ENCODE data around the gene CAMK2N1. TPM values are rescaled to one million over a fixed set of nuclear protein-coding genes. Genes with fewer than 3 reads are reported as not detected.
A peak's percentile ranks its signal among the peaks of the same experiment; 100 is the strongest.
"Not testable (repeated sequence)": the region's sequence is repeated elsewhere in the genome, so short reads cannot be mapped to it uniquely, and the experiment has no call there.

CAMK2N1 gene
- total RNA-seq, 1 experiment from 2014 or later: 51.2 TPM

DNA sequence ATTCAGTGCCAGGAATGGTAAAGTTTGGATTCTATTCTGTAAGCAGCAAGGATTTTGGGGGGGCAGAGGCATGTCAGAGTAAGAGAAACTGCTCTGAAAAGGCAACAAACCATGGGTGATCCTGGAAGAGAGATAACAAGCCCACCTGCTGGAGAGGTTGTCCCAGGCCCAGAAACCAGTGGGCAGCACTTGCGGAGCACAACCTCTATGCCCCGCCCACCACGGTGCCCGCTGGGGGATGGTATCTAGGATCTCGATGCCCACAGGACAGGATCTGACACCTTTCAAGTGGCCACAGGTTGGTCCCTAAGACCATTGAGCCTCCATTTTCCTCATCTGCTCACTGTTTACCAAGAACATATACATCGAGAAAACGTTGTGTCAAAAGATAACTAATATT is 42.2 kb upstream of the CAMK2N1 start:
- Histone ChIP-seq H3K4me1 (ENCODE audit: insufficient read depth, low read length) (no peaks in the 10 kb centered on the region), H3K4me2 (ENCODE audit: low read length) (no peak overlapping the region), H3F3A (ENCODE audit: low read length, unreplicated experiment) (no peaks in the 10 kb centered on the region), H3K27me3 (ENCODE audit: low read length) (peaks cover 3% of the 10 kb centered on the region; the same call in 1 of the 2 replicates), H4K20me1 (ENCODE audit: low read length) (no peaks in the 10 kb centered on the region), H3K79me2 (ENCODE audit: low read length) (no peaks in the 10 kb centered on the region), H3K9me2 (replicated peaks; ENCODE audit: low read length) (no peaks in the 10 kb centered on the region), H3K27ac (ENCODE audit: low read length) (no peak overlapping the region), H3K9me3 (ENCODE audit: low read length) (no peaks in the 10 kb centered on the region), H3K4me3 (ENCODE audit: low read length) (no peak overlapping the region), H3K9ac (ENCODE audit: low read length) (no peak overlapping the region), H3K36me3 (ENCODE audit: low read depth, low read length) (no peaks in the 10 kb centered on the region), H2AFZ (ENCODE audit: low read length) (no peak overlapping the region)
- TF ChIP-seq EZH2 (IDR thresholded peaks at IDR 0.05; ENCODE audit: low read length, unreplicated experiment) (no peak), CTCF (conservative IDR thresholded peaks at IDR 0.05; ENCODE audit: low read depth, low read length) (no peak), EZH2phosphoT487 (IDR thresholded peaks at IDR 0.05; ENCODE audit: borderline replicate concordance, low read length) (no peak)
- POLR2A ChIA-PET (ENCODE audit: unreplicated experiment): no interaction called here
- intact Hi-C loops (cut with micrococcal nuclease): no loop called here
- no peak for ATAC-seq
- no peak for DNase-seq
- CTCF ChIA-PET: no interaction called here
- no TSS peak for BruUV-seq (replicated peaks)

- H3K9ac ChIP-seq (ENCODE audit: low read length): no peak overlapping the region
- H3K79me2 ChIP-seq (ENCODE audit: low read length): no peaks in the 10 kb centered on the region
- no peak overlapping the region for H3K27ac ChIP-seq (ENCODE audit: low read length)
- ATAC-seq (no peak), DNase-seq (no peak)
- H2AFZ ChIP-seq (ENCODE audit: low read length): no peak overlapping the region
- H3K4me1 ChIP-seq (ENCODE audit: insufficient read depth, low read length): no peaks in the 10 kb centered on the region
- peaks cover 3% of the 10 kb centered on the region; the same call in 1 of the 2 replicates for H3K27me3 ChIP-seq (ENCODE audit: low read length)
- no peaks in the 10 kb centered on the region for H3K9me2 ChIP-seq (replicated peaks; ENCODE audit: low read length)
- ChIA-PET POLR2A (ENCODE audit: unreplicated experiment) (no interaction called here), CTCF (no interaction called here)
- no peaks in the 10 kb centered on the region for H3K36me3 ChIP-seq (ENCODE audit: low read depth, low read length)
- intact Hi-C loops (cut with micrococcal nuclease): no loop called here
- H3K4me2 ChIP-seq (ENCODE audit: low read length): no peak overlapping the region
- TF ChIP-seq CTCF (conservative IDR thresholded peaks at IDR 0.05; ENCODE audit: low read depth, low read length) (no peak), EZH2phosphoT487 (IDR thresholded peaks at IDR 0.05; ENCODE audit: borderline replicate concordance, low read length) (no peak), EZH2 (IDR thresholded peaks at IDR 0.05; ENCODE audit: low read length, unreplicated experiment) (no peak)
- H4K20me1 ChIP-seq (ENCODE audit: low read length): no peaks in the 10 kb centered on the region
- H3K9me3 ChIP-seq (ENCODE audit: low read length): no peaks in the 10 kb centered on the region
- no peak overlapping the region for H3K4me3 ChIP-seq (ENCODE audit: low read length)
- H3F3A ChIP-seq (ENCODE audit: low read length, unreplicated experiment): no peaks in the 10 kb centered on the region
- no TSS peak for BruUV-seq (replicated peaks)
These were observed 40.3 kb upstream of the CAMK2N1 start for GRCh38 chr1:20526267-20526666.

DNA sequence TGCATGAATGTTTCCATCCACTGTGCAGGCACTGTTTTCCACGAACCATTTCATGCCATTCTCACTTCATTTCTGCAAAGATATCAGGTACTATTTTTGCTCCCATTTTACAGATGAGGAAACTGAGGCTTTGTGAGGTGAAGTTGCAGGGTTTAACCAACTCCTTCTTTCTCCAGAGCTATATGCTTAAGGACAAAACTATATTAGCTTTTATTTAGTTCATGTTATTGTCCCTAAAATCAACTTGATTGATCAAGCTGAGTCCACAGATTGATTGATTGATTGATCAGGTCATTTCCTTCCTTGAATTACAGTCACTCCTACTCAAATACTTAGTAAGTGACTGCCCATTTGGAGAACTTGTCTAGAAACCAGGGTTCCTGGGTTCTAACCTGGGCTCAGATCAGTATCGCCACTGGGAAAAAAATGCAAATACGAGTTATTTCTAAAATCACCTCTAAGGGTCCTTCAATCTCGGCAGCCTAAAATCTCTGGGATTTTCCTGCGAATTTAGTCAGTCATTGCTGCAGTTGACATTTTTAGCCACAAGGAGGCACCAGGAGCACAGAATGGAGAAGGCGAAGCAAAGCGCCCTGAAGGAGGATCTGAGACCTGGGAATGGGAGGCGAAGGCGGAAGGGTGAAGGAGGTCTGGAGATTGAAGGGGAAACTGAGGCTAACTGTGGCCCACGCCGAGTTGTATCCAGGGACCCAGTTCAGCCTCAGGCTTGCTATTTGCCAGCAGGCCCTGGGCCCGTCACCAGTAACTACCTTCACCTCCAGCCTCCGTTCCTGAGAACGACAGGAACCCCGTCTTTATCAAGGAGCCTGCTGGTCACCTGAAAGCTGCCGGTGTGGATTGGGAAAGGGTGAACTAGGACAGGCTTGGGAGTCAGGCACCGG is 36.2 kb upstream of the CAMK2N1 start:
- Histone ChIP-seq H3K4me1 (ENCODE audit: insufficient read depth, low read length) (no peaks in the 10 kb centered on the region), H3K4me2 (ENCODE audit: low read length) (peak overlapping the region; percentile 62; the same call in 1 of the 2 replicates), H2AFZ (ENCODE audit: low read length) (peak overlapping the region; percentile 65), H3F3A (ENCODE audit: low read length, unreplicated experiment) (no peaks in the 10 kb centered on the region), H3K27ac (ENCODE audit: low read length) (no peak overlapping the region), H3K79me2 (ENCODE audit: low read length) (no peaks in the 10 kb centered on the region), H3K36me3 (ENCODE audit: low read depth, low read length) (no peaks in the 10 kb centered on the region), H4K20me1 (ENCODE audit: low read length) (no peaks in the 10 kb centered on the region), H3K4me3 (ENCODE audit: low read length) (no peak overlapping the region), H3K9me3 (ENCODE audit: low read length) (no peaks in the 10 kb centered on the region), H3K9ac (ENCODE audit: low read length) (no peak overlapping the region), H3K9me2 (replicated peaks; ENCODE audit: low read length) (no peaks in the 10 kb centered on the region), H3K27me3 (ENCODE audit: low read length) (no peaks in the 10 kb centered on the region)
- BruUV-seq (replicated peaks): no TSS peak
- ATAC-seq (peak; percentile 70), DNase-seq (peak; percentile 96)
- intact Hi-C loops (cut with micrococcal nuclease): loop anchor here (1.0 to 5.0 kb wide), 3 partner anchors 65 to 118 kb away; partner anchors contain the start of genes CDA and PINK1
- ChIA-PET CTCF (no interaction called here), POLR2A (ENCODE audit: unreplicated experiment) (no interaction called here)
- TF ChIP-seq EZH2 (IDR thresholded peaks at IDR 0.05; ENCODE audit: low read length, unreplicated experiment) (no peak), CTCF (conservative IDR thresholded peaks at IDR 0.05; ENCODE audit: low read depth, low read length) (peak; percentile 95)

GRCh38 chr1:20519609-20520262 is 33.7 kb upstream of the CAMK2N1 start:
- ATAC-seq; H3K9me3 ChIP-seq (ENCODE audit: low read length); H3F3A ChIP-seq (ENCODE audit: low read length, unreplicated experiment); H3K27ac ChIP-seq (ENCODE audit: low read length); H2AFZ ChIP-seq (ENCODE audit: low read length); H3K27me3 ChIP-seq (ENCODE audit: low read length); POLR2A ChIA-PET (ENCODE audit: unreplicated experiment); H3K4me1 ChIP-seq (ENCODE audit: insufficient read depth, low read length); CTCF ChIA-PET; H3K79me2 ChIP-seq (ENCODE audit: low read length); H4K20me1 ChIP-seq (ENCODE audit: low read length); H3K9ac ChIP-seq (ENCODE audit: low read length); DNase-seq; H3K4me2 ChIP-seq (ENCODE audit: low read length); BruUV-seq (replicated peaks); H3K9me2 ChIP-seq (replicated peaks; ENCODE audit: low read length); H3K4me3 ChIP-seq (ENCODE audit: low read length); H3K36me3 ChIP-seq (ENCODE audit: low read depth, low read length): not testable (repeated sequence)
- intact Hi-C loops (cut with micrococcal nuclease): loop anchor here (5.0 kb wide), 1 partner anchor 68 kb away; the partner anchor contains the start of gene CDA
